Measurements from ENCODE around the gene PI4KB.

Gene PI4KB

DNA sequence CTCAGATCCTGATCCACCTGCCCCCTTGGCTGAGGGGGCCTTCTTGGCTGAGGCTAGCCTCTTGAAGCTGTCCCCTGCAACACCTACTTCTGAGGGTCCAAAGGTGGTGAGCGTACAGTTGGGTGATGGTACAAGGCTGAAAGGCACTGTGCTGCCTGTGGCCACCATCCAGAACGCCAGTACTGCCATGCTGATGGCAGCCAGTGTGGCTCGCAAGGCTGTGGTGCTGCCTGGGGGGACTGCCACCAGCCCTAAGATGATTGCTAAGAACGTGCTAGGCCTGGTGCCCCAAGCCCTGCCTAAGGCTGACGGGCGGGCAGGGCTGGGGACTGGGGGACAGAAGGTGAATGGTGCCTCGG is 39.9 kb downstream of the PI4KB start:
- ATAC-seq (ENCODE audit: low read depth) (no peak), DNase-seq (ENCODE audit: low spot score) (no peak)
- TF ChIP-seq, protein P1, sequence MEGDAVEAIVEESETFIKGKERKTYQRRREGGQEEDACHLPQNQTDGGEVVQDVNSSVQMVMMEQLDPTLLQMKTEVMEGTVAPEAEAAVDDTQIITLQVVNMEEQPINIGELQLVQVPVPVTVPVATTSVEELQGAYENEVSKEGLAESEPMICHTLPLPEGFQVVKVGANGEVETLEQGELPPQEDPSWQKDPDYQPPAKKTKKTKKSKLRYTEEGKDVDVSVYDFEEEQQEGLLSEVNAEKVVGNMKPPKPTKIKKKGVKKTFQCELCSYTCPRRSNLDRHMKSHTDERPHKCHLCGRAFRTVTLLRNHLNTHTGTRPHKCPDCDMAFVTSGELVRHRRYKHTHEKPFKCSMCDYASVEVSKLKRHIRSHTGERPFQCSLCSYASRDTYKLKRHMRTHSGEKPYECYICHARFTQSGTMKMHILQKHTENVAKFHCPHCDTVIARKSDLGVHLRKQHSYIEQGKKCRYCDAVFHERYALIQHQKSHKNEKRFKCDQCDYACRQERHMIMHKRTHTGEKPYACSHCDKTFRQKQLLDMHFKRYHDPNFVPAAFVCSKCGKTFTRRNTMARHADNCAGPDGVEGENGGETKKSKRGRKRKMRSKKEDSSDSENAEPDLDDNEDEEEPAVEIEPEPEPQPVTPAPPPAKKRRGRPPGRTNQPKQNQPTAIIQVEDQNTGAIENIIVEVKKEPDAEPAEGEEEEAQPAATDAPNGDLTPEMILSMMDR (IDR thresholded peaks at IDR 0.05; ENCODE audit: poor library complexity, severe bottlenecking): no peak
- H3K36me3 ChIP-seq (ENCODE audit: low read depth): peaks cover 48% of the 10 kb centered on the region
- no peak overlapping the region for H3K27ac ChIP-seq (ENCODE audit: poor library complexity, severe bottlenecking)
- H3K4me1 ChIP-seq (ENCODE audit: insufficient read depth, poor library complexity, severe bottlenecking): no peaks in the 10 kb centered on the region
- no peak overlapping the region for H3K4me3 ChIP-seq (ENCODE audit: severe bottlenecking)
- no peaks in the 10 kb centered on the region for H3K9me3 ChIP-seq (ENCODE audit: severe bottlenecking)
- no peaks in the 10 kb centered on the region for H3K27me3 ChIP-seq (ENCODE audit: insufficient read depth, poor library complexity, severe bottlenecking)

DNA sequence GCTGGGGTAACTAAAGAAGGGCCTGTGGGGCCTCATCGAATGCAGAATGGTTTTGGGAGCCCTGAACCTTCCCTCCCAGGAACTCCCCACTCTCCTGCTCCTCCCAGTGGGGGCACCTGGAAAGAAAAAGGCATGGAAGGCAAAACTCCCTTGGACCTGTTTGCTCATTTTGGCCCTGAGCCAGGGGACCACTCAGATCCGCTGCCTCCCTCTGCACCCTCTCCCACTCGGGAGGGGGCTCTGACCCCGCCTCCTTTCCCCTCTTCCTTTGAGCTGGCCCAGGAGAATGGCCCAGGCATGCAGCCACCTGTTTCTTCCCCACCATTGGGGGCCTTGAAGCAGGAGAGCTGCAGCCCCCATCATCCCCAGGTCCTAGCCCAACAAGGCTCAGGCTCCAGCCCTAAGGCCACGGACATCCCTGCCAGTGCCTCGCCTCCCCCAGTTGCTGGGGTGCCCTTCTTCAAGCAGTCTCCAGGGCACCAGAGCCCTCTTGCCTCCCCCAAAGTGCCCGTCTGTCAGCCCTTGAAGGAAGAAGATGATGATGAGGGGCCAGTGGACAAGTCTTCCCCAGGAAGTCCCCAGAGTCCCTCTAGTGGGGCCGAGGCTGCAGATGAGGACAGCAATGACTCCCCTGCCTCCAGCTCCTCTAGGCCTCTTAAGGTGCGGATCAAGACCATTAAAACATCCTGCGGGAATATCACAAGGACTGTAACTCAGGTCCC is 40.4 kb downstream of the PI4KB start:
- DNase-seq (ENCODE audit: low spot score) (no peak), ATAC-seq (ENCODE audit: low read depth) (no peak)
- TF ChIP-seq, protein P1 (IDR thresholded peaks at IDR 0.05; ENCODE audit: poor library complexity, severe bottlenecking): no peak
- Histone ChIP-seq H3K36me3 (ENCODE audit: low read depth) (peaks cover 43% of the 10 kb centered on the region), H3K27ac (ENCODE audit: poor library complexity, severe bottlenecking) (no peak overlapping the region), H3K27me3 (ENCODE audit: insufficient read depth, poor library complexity, severe bottlenecking) (no peaks in the 10 kb centered on the region), H3K4me3 (ENCODE audit: severe bottlenecking) (no peak overlapping the region), H3K9me3 (ENCODE audit: severe bottlenecking) (no peaks in the 10 kb centered on the region), H3K4me1 (ENCODE audit: insufficient read depth, poor library complexity, severe bottlenecking) (no peaks in the 10 kb centered on the region)

DNA sequence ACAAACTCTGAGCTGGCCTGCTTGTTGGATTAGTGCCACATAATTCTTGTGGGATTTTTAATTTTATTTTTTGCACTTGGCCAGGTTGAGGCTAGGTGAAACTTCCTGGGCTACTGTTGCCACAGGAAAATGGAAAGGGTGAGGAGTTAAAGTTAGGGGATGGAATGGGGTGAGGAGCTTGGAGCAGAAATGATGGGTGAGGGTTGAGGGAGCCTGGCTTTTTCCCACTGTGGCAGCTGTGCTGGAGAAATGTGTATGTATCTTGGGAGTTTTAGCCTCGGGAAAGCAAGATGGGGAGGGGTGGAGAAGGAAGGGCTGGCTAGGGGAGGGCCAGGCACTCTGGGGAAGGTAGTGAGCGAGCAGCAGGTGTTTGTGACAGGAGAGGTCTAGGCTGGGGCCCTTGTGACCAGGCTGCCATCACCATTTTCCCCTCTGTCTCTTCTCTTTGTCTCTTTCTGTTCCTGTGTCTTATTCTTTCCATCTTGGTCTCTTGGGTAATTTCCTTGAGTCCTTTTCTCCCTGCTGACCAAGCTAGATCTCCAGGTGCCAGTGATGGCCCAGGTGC is 43.1 kb downstream of the PI4KB start:
- TF ChIP-seq, protein P1 (IDR thresholded peaks at IDR 0.05; ENCODE audit: poor library complexity, severe bottlenecking): no peak
- Histone ChIP-seq H3K4me3 (ENCODE audit: severe bottlenecking) (no peak overlapping the region), H3K27ac (ENCODE audit: poor library complexity, severe bottlenecking) (no peak overlapping the region), H3K9me3 (ENCODE audit: severe bottlenecking) (no peaks in the 10 kb centered on the region), H3K27me3 (ENCODE audit: insufficient read depth, poor library complexity, severe bottlenecking) (no peaks in the 10 kb centered on the region), H3K36me3 (ENCODE audit: low read depth) (peaks cover 23% of the 10 kb centered on the region), H3K4me1 (ENCODE audit: insufficient read depth, poor library complexity, severe bottlenecking) (no peaks in the 10 kb centered on the region)
- DNase-seq (ENCODE audit: low spot score) (no peak), ATAC-seq (ENCODE audit: low read depth) (no peak)

DNA sequence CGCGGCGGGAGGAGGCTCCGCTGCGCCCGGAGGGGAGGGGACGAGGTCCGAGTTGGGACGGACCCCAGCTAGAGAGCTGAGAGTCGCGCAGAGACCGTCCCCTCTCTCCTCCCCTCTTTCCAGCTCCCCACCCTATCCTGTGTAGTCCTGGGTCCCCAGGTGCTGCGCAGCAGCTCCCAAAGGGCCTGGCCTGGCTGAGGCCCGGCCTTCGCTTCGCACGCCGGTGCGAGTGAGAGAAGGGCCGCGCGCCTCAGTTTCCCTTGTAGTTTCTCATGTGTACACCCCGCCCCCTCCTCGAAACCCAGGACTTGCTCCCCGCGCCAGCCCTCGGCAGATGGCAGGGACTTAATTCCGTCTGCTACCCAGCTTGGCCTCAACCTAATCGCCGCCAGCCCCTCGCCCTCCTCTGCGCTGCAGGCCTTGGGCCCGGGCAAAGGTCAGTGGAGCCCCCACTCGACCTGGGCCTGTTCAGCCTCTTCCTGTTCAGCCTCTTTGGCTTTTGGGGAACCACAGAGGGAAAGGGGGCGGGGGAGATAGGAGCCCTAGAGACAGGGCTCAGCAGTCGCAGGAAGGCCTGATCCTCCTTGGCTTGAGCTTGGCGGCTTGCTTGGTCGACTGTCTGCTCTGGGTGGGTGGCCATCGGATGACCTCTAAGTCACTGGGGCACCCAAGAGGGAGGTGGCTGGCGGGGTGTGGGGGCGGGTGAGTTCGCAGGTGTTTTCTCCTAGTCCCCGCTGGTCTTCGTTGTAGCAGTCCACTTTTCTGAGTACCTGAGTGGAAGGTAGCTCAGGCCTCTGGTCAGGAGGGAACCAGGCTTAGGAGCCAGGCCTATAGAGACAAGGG is 44.1 kb downstream of the PI4KB start:
- no peaks in the 10 kb centered on the region for H3K9me3 ChIP-seq (ENCODE audit: severe bottlenecking)
- H3K4me1 ChIP-seq (ENCODE audit: insufficient read depth, poor library complexity, severe bottlenecking): no peaks in the 10 kb centered on the region
- peak overlapping the region; percentile 64 for H3K4me3 ChIP-seq (ENCODE audit: severe bottlenecking)
- peak overlapping the region; percentile 83 for H3K27ac ChIP-seq (ENCODE audit: poor library complexity, severe bottlenecking)
- DNase-seq (ENCODE audit: low spot score): no peak
- peaks cover 13% of the 10 kb centered on the region for H3K36me3 ChIP-seq (ENCODE audit: low read depth)
- TF ChIP-seq, protein P1 (IDR thresholded peaks at IDR 0.05; ENCODE audit: poor library complexity, severe bottlenecking): no peak
- peak; percentile 1; the same call in 1 of the 3 replicates for ATAC-seq (ENCODE audit: low read depth)
- no peaks in the 10 kb centered on the region for H3K27me3 ChIP-seq (ENCODE audit: insufficient read depth, poor library complexity, severe bottlenecking)

Measured in RWPE2 (cell line).